ENCODE measurements around the gene KANTR. TPM values are rescaled to one million over a fixed set of nuclear protein-coding genes. Genes with fewer than 3 reads are reported as not detected.

Gene KANTR
- total and polyA plus RNA-seq, 2 donors (not counting 3 experiments of a cell fraction or from before 2014, with no cell fraction given), result 3.1 to 9.8 TPM

DNA sequence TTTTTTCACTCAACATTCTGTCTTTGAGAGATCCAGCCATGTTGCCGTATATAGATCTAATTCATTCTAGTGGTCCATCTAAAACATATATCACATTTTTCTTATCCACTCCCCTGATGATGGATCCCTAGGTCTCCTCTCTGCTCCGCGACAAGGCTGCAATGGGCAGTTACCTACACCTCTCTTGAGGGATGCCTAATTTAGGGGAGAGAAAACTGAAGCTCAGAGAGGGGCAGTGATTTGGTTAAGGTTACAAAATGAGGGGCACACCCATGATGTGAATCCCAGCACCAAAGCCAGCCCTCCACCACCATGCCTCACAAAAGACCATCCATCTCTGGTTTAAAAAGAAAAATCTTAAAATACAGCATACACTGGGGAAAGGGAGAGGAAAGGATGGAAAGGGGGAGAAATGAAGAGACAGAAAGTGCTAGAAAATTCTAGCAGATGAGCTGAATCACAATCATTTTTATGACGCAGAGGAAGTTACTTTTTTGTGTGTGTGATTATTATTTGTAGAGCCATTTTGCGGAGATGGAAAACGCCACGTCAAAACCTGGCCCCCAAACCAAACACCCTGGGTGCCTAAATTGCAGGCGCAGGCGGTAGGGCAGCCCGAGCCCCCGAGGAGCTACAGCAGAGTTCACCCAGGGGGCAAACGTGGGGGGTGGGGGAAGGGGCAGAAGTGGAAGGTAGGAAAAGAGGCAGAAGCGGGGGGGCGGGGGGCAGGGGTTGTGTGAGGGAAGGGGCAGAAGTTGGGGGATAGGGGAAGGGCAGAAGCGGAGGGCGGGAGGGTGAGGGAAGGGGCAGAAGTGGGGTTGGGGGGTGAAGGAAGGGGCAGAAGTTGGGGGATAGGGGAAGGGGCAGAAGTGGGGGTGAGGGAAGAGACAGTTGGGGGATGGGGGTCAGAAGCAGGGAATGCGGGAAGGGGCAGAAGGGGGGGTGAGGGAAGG lies 13.0 kb upstream of the KANTR start:
- peak; percentile 12 for DNase-seq (ENCODE audit: low read depth, low spot score)
- no peaks in the 10 kb centered on the region for H3K9me1 ChIP-seq (replicated peaks; ENCODE audit: control insufficient read depth, extremely low read depth, insufficient read depth, low read length)
- TF ChIP-seq POLR2AphosphoS5 (IDR thresholded peaks at IDR 0.05; ENCODE audit: insufficient read depth, low read depth, low read length), result no peak
- TF ChIP-seq JUN (IDR thresholded peaks at IDR 0.05; ENCODE audit: borderline replicate concordance, insufficient read depth, insufficient read length, low read depth), result no peak
- TF ChIP-seq, protein P1, sequence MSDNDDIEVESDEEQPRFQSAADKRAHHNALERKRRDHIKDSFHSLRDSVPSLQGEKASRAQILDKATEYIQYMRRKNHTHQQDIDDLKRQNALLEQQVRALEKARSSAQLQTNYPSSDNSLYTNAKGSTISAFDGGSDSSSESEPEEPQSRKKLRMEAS (IDR thresholded peaks at IDR 0.05; ENCODE audit: insufficient read depth, insufficient read length), result no peak
- TF ChIP-seq POLR2A (IDR thresholded peaks at IDR 0.05; ENCODE audit: low read depth, low read length), result no peak
- TF ChIP-seq FOS (IDR thresholded peaks at IDR 0.05; ENCODE audit: borderline replicate concordance, insufficient read depth, low read length), result no peak
- no peak for TF ChIP-seq GATA2 (IDR thresholded peaks at IDR 0.05; ENCODE audit: insufficient read depth, insufficient read length, low read depth, low read length)
- TF ChIP-seq, protein P2, sequence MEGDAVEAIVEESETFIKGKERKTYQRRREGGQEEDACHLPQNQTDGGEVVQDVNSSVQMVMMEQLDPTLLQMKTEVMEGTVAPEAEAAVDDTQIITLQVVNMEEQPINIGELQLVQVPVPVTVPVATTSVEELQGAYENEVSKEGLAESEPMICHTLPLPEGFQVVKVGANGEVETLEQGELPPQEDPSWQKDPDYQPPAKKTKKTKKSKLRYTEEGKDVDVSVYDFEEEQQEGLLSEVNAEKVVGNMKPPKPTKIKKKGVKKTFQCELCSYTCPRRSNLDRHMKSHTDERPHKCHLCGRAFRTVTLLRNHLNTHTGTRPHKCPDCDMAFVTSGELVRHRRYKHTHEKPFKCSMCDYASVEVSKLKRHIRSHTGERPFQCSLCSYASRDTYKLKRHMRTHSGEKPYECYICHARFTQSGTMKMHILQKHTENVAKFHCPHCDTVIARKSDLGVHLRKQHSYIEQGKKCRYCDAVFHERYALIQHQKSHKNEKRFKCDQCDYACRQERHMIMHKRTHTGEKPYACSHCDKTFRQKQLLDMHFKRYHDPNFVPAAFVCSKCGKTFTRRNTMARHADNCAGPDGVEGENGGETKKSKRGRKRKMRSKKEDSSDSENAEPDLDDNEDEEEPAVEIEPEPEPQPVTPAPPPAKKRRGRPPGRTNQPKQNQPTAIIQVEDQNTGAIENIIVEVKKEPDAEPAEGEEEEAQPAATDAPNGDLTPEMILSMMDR (IDR thresholded peaks at IDR 0.05; ENCODE audit: extremely low read depth in 1 of 2, insufficient read depth in 1 of 2, low read depth in 1 of 2, low read length in 2 of 2), result no peak
- no peak for TF ChIP-seq MYC (IDR thresholded peaks at IDR 0.05; ENCODE audit: low read depth, low read length)
- no peak for TF ChIP-seq EZH2 (IDR thresholded peaks at IDR 0.05; ENCODE audit: borderline replicate concordance, low read depth, low read length, severe bottlenecking)
- H3K27ac ChIP-seq (ENCODE audit: insufficient read depth, low read depth, low read length), result peak overlapping the region; percentile 38
- no peak overlapping the region for H2AFZ ChIP-seq (ENCODE audit: low read depth, low read length)
- peak; percentile 67 for FAIRE-seq
- no peaks in the 10 kb centered on the region for H4K20me1 ChIP-seq (replicated peaks; ENCODE audit: control insufficient read depth, extremely low read depth, insufficient read depth, low read length)
- peaks cover 10% of the 10 kb centered on the region for H3K79me2 ChIP-seq (ENCODE audit: control insufficient read depth, insufficient read depth, low read length)
- H3K9me3 ChIP-seq (replicated peaks; ENCODE audit: control insufficient read depth, insufficient read depth, low read length), result no peaks in the 10 kb centered on the region
- peaks cover 5% of the 10 kb centered on the region for H3K4me1 ChIP-seq (ENCODE audit: control insufficient read depth, extremely low read depth, insufficient read depth, low read length)
- H3K4me2 ChIP-seq (ENCODE audit: insufficient read depth, low read length), result peak overlapping the region; percentile 26
- ChIA-PET POLR2A (interaction anchor here (1.4 kb wide), 1 partner anchor 16 kb away, joined by 3 read pairs; no protein-coding TSS in a partner anchor), CTCF (no interaction called here)
- dilution Hi-C loops (cut with MboI; ENCODE audit: extremely low pct_ligation_motif_present, low sequenced_read_pairs) (no loop called here), intact Hi-C loops (cut with micrococcal nuclease) (no loop called here)
- no peak overlapping the region for H3K9ac ChIP-seq (replicated peaks; ENCODE audit: extremely low read depth, insufficient read depth, low read length)
- no peaks in the 10 kb centered on the region for H3K27me3 ChIP-seq (ENCODE audit: control insufficient read depth in 2 of 2, insufficient read depth in 2 of 2, low read length in 2 of 2)
- peaks cover 0 to 12% of the 10 kb centered on the region in 2 experiments for H3K36me3 ChIP-seq (ENCODE audit: control insufficient read depth in 2 of 2, extremely low read depth in 1 of 2, insufficient read depth in 2 of 2, low read length in 2 of 2)
- no TSS peak for BruUV-seq (replicated peaks)
- peak overlapping the region in 1 of 3 experiments; percentile 29 for H3K4me3 ChIP-seq (replicated peaks in 1 of 3; ENCODE audit: insufficient read depth in 1 of 3, low read depth in 1 of 3, low read length in 3 of 3)
